OCI-LY1 (cell line): Measurements from ENCODE around the gene CYB5RL.

Experiments
- H2AFZ ChIP-seq: fragments of 200-600 bp; sonication (generic), shearing (Covaris generic); 2 replicates; pipeline ENCODE4 v1.6.0; 2014; ENCODE audit warnings: antibody characterized with exemption, mild to moderate bottlenecking, low read length
- H3F3A ChIP-seq: fragments of 200-600 bp; sonication (generic), shearing (Covaris generic); 2 replicates; pipeline ENCODE4 v1.6.0; 2014; ENCODE audit warnings: mild to moderate bottlenecking, antibody characterized with exemption, low read length, moderate library complexity; ENCODE audit not compliant: insufficient read depth
- H3K27ac ChIP-seq: fragments of 200-600 bp; sonication (generic); 2 replicates; pipeline ENCODE4 v1.5.1; 2014; ENCODE audit warnings: low read length, mixed run types, mild to moderate bottlenecking, low read depth; ENCODE audit not compliant: poor library complexity, severe bottlenecking
- H3K27me3 ChIP-seq: fragments of 200-600 bp; sonication (generic); 2 replicates; pipeline ENCODE4 v1.6.0; 2014; ENCODE audit warnings: antibody characterized with exemption, mild to moderate bottlenecking, low read length, moderate library complexity; ENCODE audit not compliant: insufficient read depth
- H3K36me3 ChIP-seq: fragments of 200-600 bp; sonication (generic); 2 replicates; pipeline ENCODE4 v1.6.1; 2014; ENCODE audit warnings: mild to moderate bottlenecking, antibody characterized with exemption, low read length, moderate library complexity, mixed read lengths; ENCODE audit not compliant: insufficient read depth
- H3K4me1 ChIP-seq: fragments of 200-600 bp; sonication (generic); 2 replicates; pipeline ENCODE4 v1.5.1; 2014; ENCODE audit warnings: mild to moderate bottlenecking, low read length, moderate library complexity; ENCODE audit not compliant: insufficient read depth, severe bottlenecking
- H3K4me2 ChIP-seq: fragments of 200-600 bp; sonication (generic), shearing (Covaris generic); 2 replicates; pipeline ENCODE4 v1.6.1; 2014; ENCODE audit warnings: low read length
- H3K4me3 ChIP-seq: fragments of 200-600 bp; sonication (generic); 2 replicates; pipeline ENCODE4 v1.5.1; 2014; ENCODE audit warnings: low read length, low read depth, mild to moderate bottlenecking, mixed read lengths; ENCODE audit not compliant: poor library complexity, severe bottlenecking
- H3K79me2 ChIP-seq: fragments of 200-600 bp; shearing (Covaris generic); 2 replicates; pipeline ENCODE4 v1.6.1; 2016; ENCODE audit warnings: mixed run types, low read length, mixed read lengths; ENCODE audit not compliant: insufficient read depth
- H3K9ac ChIP-seq: fragments of 200-600 bp; sonication (generic), shearing (Covaris generic); 2 replicates; pipeline ENCODE4 v1.6.1; 2014; ENCODE audit warnings: mild to moderate bottlenecking, low read length, mixed read lengths
- H3K9me2 ChIP-seq: fragments of 200-600 bp; sonication (generic), shearing (Covaris generic); 2 replicates; pipeline ENCODE4 v1.6.1; 2014; ENCODE audit warnings: low read depth, mild to moderate bottlenecking, low read length, mixed read lengths
- H3K9me3 ChIP-seq: fragments of 200-600 bp; shearing (Covaris generic); 2 replicates; pipeline ENCODE4 v1.6.1; 2014; ENCODE audit warnings: low read length, mixed read lengths
- H4K20me1 ChIP-seq: fragments of 200-600 bp; sonication (generic), shearing (Covaris generic); 2 replicates; pipeline ENCODE4 v1.6.0; 2016; ENCODE audit warnings: mild to moderate bottlenecking, low read length; ENCODE audit not compliant: insufficient read depth
- EZH2 ChIP-seq: fragments of 200-600 bp; sonication (generic), shearing (Covaris generic); IDR thresholded peaks from 2 replicates; pipeline ENCODE4 v1.8.0; 2017; ENCODE audit warnings: borderline replicate concordance, mixed run types, mild to moderate bottlenecking, antibody characterized with exemption, low read length, moderate library complexity, mixed read lengths
- TF ChIP-seq, protein P1 (sequence below): fragments of 200-600 bp; sonication (generic), shearing (Covaris generic); IDR thresholded peaks from 2 replicates; pipeline ENCODE4 v1.5.1; 2017; ENCODE audit warnings: mild to moderate bottlenecking, antibody characterized with exemption, low read length, moderate library complexity, mixed read lengths

The CYB5RL gene

DNA sequence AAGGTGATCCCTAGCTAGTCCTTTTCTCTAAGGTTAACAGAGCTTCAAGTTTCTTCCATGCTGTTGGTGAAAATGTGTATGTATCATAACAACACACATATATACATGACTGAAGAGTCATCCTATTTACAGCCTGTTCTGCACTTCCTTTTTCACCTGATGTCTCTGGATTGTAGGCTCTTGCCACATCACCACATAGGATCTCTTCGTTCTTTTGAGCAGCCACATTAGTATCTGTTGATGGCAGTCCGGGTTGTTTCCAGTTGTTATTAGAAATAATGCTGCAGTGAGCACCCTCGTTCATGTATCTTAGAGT, 19.8 kb upstream of the CYB5RL start:
- Histone ChIP-seq H3K27ac (no peak overlapping the region), H4K20me1 (no peaks in the 10 kb centered on the region), H3K4me1 (no peaks in the 10 kb centered on the region), H3K9ac (no peak overlapping the region), H3K27me3 (no peaks in the 10 kb centered on the region), H3K4me2 (no peak overlapping the region), H3K9me3 (no peaks in the 10 kb centered on the region), H3K4me3 (no peak overlapping the region), H3F3A (no peaks in the 10 kb centered on the region), H3K79me2 (no peaks in the 10 kb centered on the region), H3K36me3 (peaks cover 57% of the 10 kb centered on the region), H3K9me2 (no peaks in the 10 kb centered on the region), H2AFZ (no peak overlapping the region)
- TF ChIP-seq, protein P1, sequence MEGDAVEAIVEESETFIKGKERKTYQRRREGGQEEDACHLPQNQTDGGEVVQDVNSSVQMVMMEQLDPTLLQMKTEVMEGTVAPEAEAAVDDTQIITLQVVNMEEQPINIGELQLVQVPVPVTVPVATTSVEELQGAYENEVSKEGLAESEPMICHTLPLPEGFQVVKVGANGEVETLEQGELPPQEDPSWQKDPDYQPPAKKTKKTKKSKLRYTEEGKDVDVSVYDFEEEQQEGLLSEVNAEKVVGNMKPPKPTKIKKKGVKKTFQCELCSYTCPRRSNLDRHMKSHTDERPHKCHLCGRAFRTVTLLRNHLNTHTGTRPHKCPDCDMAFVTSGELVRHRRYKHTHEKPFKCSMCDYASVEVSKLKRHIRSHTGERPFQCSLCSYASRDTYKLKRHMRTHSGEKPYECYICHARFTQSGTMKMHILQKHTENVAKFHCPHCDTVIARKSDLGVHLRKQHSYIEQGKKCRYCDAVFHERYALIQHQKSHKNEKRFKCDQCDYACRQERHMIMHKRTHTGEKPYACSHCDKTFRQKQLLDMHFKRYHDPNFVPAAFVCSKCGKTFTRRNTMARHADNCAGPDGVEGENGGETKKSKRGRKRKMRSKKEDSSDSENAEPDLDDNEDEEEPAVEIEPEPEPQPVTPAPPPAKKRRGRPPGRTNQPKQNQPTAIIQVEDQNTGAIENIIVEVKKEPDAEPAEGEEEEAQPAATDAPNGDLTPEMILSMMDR = no peak
- TF ChIP-seq EZH2 = no peak

DNA sequence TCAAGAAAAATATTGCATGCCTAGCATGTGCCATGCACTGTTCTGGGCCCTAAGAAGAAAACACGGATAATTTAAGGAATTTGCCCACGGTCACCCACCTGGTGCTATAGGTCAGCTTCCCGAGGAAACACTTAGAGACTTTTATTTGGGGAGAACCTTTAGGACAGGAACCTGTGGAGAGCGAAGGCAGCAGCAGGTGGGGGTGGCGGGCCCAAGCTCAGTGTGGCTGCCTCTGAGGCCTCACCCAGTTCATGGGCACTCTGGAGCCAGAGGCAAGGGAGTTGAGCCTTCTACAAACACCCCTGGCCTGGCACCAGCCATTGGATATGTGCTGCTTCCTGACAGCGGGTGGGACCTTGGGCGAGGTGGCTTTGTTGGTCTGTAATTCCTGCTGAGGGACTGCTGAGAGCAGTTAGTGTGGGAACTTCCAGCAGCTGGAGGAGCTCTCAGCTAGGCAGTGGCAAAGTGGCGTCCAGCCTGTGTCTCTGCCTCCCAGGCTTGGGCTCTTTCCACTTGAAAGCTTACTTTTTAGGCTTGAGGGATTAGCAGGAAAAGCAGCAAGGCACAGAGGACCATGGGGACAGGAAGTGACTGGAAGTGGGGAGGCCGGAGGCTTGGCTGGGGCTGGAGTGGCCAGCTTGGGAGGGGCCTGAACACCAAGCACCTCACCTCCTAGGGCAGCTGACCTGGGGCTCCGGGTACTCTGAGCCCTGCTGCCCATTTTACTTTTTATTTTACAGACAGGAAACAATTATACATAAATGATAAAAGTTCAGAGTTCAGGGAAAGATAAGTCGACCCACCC, 19.3 kb upstream of the CYB5RL start:
- Histone ChIP-seq H2AFZ (no peak overlapping the region), H3K9me2 (no peaks in the 10 kb centered on the region), H3F3A (no peaks in the 10 kb centered on the region), H3K27ac (no peak overlapping the region), H3K4me1 (no peaks in the 10 kb centered on the region), H4K20me1 (no peaks in the 10 kb centered on the region), H3K36me3 (peaks cover 63% of the 10 kb centered on the region), H3K4me3 (no peak overlapping the region), H3K9ac (no peak overlapping the region), H3K4me2 (no peak overlapping the region), H3K9me3 (no peaks in the 10 kb centered on the region), H3K27me3 (no peaks in the 10 kb centered on the region), H3K79me2 (no peaks in the 10 kb centered on the region)
- TF ChIP-seq, protein P1 = no peak
- TF ChIP-seq EZH2 = no peak

DNA sequence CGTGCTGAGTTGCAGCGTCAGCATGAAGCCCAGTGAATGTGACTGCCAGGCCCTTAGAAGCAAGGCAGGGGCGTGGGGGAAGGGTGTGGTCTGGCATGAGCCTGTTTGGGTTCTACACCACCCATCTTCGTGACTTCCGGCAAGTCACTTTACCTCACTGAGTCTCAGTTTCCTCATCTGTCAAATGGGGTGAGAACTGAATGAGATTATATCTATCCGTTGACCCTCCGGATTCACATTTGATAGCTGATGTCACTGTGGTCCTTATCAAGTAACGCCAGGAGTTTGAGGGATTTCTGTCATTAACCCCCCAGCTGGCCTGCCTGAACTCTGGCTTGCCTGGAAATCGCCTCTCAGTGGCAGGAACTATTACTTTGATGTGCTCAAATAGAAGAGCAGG, 15.7 kb upstream of the CYB5RL start:
- no peak overlapping the region for H3K27ac ChIP-seq
- no peaks in the 10 kb centered on the region for H3K27me3 ChIP-seq
- H3K79me2 ChIP-seq = no peaks in the 10 kb centered on the region
- no peaks in the 10 kb centered on the region for H3K9me3 ChIP-seq
- TF ChIP-seq, protein P1 = no peak
- no peak for TF ChIP-seq EZH2
- H3K9me2 ChIP-seq = no peaks in the 10 kb centered on the region
- H3K9ac ChIP-seq = no peak overlapping the region
- H2AFZ ChIP-seq = no peak overlapping the region
- H3K36me3 ChIP-seq = peaks cover 89% of the 10 kb centered on the region
- no peaks in the 10 kb centered on the region for H3F3A ChIP-seq
- H3K4me3 ChIP-seq = no peak overlapping the region
- no peaks in the 10 kb centered on the region for H3K4me1 ChIP-seq
- no peak overlapping the region for H3K4me2 ChIP-seq
- H4K20me1 ChIP-seq = no peaks in the 10 kb centered on the region
